SK-N-SH (cell line): ENCODE results near the gene MRM1.

Experiments
- CTCF ChIP-seq: fragments of 200-600 bp; sonication (generic); IDR thresholded peaks from 2 replicates; pipeline ENCODE4 v1.6.1; 2017; ENCODE audit warnings: antibody characterized with exemption, mild to moderate bottlenecking, moderate library complexity
- ELF1 ChIP-seq: IDR thresholded peaks from 2 replicates; pipeline ENCODE4 v1.4.0; 2012
- EZH2phosphoT487 ChIP-seq: fragments of 200-600 bp; sonication (generic); IDR thresholded peaks from 2 replicates; pipeline ENCODE4 v1.6.1; 2017; ENCODE audit warnings: low read depth, mixed run types, mild to moderate bottlenecking, antibody characterized with exemption, moderate library complexity, borderline replicate concordance
- FOXJ3 ChIP-seq: sonication (generic); formaldehyde crosslinking; IDR thresholded peaks from 2 replicates; pipeline ENCODE4 v1.5.1; 2020; ENCODE audit warnings: mild to moderate bottlenecking, missing genetic modification reagents
- FOXM1 ChIP-seq: IDR thresholded peaks from 2 replicates; pipeline ENCODE4 v1.4.0; 2012; ENCODE audit warnings: low read depth, mild to moderate bottlenecking
- GATA2 ChIP-seq: sonication (generic); formaldehyde crosslinking; IDR thresholded peaks from 2 replicates; pipeline ENCODE4 v1.5.0; 2020; ENCODE audit warnings: mild to moderate bottlenecking, missing genetic modification reagents
- JUND ChIP-seq: IDR thresholded peaks from 2 replicates; pipeline ENCODE4 v1.4.0; 2012
- PBX3 ChIP-seq: IDR thresholded peaks from 2 replicates; pipeline ENCODE4; 2012
- RFX5 ChIP-seq: IDR thresholded peaks from 2 replicates; pipeline ENCODE4 v1.6.1; 2012; ENCODE audit warnings: mild to moderate bottlenecking, improper control_type of control experiment, low read length
- TAF1 ChIP-seq: IDR thresholded peaks from 2 replicates; pipeline ENCODE4 v1.6.1; 2012; ENCODE audit warnings: low read depth, mild to moderate bottlenecking, low read length, moderate library complexity, borderline replicate concordance
- TCF12 ChIP-seq: IDR thresholded peaks from 2 replicates; pipeline ENCODE4 v1.4.0; 2012
- USF2 ChIP-seq: fragments of 150-350 bp; IDR thresholded peaks from 2 replicates; pipeline ENCODE4 v1.6.1; 2017; ENCODE audit warnings: antibody characterized with exemption, low read length, low read depth, borderline replicate concordance
- ZBTB33 ChIP-seq: IDR thresholded peaks from 2 replicates; pipeline ENCODE4 v1.4.0; 2012; ENCODE audit warnings: low read depth, borderline replicate concordance

- TF ChIP-seq CTCF = no peak
- no peak for TF ChIP-seq TAF1
- no peak for TF ChIP-seq TCF12
- no peak for TF ChIP-seq ELF1
- TF ChIP-seq JUND = no peak
- no peak for TF ChIP-seq GATA2
- TF ChIP-seq EZH2phosphoT487 = no peak
- no peak for TF ChIP-seq USF2
- TF ChIP-seq PBX3 = no peak
- TF ChIP-seq FOXM1 = no peak
- no peak for TF ChIP-seq RFX5
- TF ChIP-seq FOXJ3 = no peak
- TF ChIP-seq ZBTB33 = no peak
Observed at GRCh38 chr17:36593656-36594316, 7.6 kb upstream of the MRM1 start.
